ENCODE data around the gene SMYD3. TPM values are rescaled to one million over a fixed set of nuclear protein-coding genes. Genes with fewer than 3 reads are reported as not detected.

SMYD3 gene
- total and polyA plus RNA-seq, 2 of the 13 experiments (the other 11 are each of a cell fraction or from before 2014, with no cell fraction given), result 27.7 to 35.8 TPM

DNA sequence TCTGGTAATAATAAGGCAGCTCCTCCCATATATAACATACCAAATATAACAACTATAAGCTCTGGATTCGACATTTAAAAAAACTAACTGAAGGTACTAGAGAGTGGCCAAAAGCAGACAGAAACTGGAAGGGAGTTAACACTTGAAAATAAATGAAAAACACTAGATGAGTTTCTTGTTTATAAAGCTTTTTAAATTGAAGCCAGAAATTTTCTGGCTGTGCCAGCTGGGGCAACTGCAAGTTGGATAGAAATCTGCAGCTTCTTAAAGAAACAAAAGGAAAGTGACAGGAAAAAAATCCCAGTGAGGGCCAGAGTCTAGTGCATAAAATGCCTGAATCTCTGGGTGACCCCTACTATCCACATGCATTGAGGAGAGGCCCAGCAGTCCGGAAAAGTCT is 432.7 kb downstream of the SMYD3 start (continued):
- TF ChIP-seq, protein P1, sequence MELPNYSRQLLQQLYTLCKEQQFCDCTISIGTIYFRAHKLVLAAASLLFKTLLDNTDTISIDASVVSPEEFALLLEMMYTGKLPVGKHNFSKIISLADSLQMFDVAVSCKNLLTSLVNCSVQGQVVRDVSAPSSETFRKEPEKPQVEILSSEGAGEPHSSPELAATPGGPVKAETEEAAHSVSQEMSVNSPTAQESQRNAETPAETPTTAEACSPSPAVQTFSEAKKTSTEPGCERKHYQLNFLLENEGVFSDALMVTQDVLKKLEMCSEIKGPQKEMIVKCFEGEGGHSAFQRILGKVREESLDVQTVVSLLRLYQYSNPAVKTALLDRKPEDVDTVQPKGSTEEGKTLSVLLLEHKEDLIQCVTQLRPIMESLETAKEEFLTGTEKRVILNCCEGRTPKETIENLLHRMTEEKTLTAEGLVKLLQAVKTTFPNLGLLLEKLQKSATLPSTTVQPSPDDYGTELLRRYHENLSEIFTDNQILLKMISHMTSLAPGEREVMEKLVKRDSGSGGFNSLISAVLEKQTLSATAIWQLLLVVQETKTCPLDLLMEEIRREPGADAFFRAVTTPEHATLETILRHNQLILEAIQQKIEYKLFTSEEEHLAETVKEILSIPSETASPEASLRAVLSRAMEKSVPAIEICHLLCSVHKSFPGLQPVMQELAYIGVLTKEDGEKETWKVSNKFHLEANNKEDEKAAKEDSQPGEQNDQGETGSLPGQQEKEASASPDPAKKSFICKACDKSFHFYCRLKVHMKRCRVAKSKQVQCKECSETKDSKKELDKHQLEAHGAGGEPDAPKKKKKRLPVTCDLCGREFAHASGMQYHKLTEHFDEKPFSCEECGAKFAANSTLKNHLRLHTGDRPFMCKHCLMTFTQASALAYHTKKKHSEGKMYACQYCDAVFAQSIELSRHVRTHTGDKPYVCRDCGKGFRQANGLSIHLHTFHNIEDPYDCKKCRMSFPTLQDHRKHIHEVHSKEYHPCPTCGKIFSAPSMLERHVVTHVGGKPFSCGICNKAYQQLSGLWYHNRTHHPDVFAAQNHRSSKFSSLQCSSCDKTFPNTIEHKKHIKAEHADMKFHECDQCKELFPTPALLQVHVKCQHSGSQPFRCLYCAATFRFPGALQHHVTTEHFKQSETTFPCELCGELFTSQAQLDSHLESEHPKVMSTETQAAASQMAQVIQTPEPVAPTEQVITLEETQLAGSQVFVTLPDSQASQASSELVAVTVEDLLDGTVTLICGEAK (IDR thresholded peaks at IDR 0.05), result no peak
- TF ChIP-seq, protein P1 (CRISPR knock-in tag; IDR thresholded peaks at IDR 0.05), result no peak
- TF ChIP-seq ZSCAN29 (CRISPR knock-in tag; conservative IDR thresholded peaks at IDR 0.05) (no peak), XRCC5 (optimal IDR thresholded peaks at IDR 0.05; ENCODE audit: low read length) (no peak), SRSF9 (IDR thresholded peaks at IDR 0.05; ENCODE audit: borderline replicate concordance, insufficient read depth, low read depth, low read length, poor library complexity, severe bottlenecking) (no peak)
- TF ChIP-seq, protein P2, sequence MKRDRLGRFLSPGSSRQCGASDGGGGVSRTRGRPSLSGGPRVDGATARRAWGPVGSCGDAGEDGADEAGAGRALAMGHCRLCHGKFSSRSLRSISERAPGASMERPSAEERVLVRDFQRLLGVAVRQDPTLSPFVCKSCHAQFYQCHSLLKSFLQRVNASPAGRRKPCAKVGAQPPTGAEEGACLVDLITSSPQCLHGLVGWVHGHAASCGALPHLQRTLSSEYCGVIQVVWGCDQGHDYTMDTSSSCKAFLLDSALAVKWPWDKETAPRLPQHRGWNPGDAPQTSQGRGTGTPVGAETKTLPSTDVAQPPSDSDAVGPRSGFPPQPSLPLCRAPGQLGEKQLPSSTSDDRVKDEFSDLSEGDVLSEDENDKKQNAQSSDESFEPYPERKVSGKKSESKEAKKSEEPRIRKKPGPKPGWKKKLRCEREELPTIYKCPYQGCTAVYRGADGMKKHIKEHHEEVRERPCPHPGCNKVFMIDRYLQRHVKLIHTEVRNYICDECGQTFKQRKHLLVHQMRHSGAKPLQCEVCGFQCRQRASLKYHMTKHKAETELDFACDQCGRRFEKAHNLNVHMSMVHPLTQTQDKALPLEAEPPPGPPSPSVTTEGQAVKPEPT (CRISPR knock-in tag; IDR thresholded peaks at IDR 0.05; ENCODE audit: low read depth), result no peak
- TF ChIP-seq, protein P3, sequence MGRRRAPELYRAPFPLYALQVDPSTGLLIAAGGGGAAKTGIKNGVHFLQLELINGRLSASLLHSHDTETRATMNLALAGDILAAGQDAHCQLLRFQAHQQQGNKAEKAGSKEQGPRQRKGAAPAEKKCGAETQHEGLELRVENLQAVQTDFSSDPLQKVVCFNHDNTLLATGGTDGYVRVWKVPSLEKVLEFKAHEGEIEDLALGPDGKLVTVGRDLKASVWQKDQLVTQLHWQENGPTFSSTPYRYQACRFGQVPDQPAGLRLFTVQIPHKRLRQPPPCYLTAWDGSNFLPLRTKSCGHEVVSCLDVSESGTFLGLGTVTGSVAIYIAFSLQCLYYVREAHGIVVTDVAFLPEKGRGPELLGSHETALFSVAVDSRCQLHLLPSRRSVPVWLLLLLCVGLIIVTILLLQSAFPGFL (CRISPR knock-in tag; IDR thresholded peaks at IDR 0.05), result no peak
- TF ChIP-seq, protein P4, sequence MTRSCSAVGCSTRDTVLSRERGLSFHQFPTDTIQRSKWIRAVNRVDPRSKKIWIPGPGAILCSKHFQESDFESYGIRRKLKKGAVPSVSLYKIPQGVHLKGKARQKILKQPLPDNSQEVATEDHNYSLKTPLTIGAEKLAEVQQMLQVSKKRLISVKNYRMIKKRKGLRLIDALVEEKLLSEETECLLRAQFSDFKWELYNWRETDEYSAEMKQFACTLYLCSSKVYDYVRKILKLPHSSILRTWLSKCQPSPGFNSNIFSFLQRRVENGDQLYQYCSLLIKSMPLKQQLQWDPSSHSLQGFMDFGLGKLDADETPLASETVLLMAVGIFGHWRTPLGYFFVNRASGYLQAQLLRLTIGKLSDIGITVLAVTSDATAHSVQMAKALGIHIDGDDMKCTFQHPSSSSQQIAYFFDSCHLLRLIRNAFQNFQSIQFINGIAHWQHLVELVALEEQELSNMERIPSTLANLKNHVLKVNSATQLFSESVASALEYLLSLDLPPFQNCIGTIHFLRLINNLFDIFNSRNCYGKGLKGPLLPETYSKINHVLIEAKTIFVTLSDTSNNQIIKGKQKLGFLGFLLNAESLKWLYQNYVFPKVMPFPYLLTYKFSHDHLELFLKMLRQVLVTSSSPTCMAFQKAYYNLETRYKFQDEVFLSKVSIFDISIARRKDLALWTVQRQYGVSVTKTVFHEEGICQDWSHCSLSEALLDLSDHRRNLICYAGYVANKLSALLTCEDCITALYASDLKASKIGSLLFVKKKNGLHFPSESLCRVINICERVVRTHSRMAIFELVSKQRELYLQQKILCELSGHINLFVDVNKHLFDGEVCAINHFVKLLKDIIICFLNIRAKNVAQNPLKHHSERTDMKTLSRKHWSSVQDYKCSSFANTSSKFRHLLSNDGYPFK (CRISPR knock-in tag; IDR thresholded peaks at IDR 0.05; ENCODE audit: borderline replicate concordance), result no peak
- TF ChIP-seq, protein P5, sequence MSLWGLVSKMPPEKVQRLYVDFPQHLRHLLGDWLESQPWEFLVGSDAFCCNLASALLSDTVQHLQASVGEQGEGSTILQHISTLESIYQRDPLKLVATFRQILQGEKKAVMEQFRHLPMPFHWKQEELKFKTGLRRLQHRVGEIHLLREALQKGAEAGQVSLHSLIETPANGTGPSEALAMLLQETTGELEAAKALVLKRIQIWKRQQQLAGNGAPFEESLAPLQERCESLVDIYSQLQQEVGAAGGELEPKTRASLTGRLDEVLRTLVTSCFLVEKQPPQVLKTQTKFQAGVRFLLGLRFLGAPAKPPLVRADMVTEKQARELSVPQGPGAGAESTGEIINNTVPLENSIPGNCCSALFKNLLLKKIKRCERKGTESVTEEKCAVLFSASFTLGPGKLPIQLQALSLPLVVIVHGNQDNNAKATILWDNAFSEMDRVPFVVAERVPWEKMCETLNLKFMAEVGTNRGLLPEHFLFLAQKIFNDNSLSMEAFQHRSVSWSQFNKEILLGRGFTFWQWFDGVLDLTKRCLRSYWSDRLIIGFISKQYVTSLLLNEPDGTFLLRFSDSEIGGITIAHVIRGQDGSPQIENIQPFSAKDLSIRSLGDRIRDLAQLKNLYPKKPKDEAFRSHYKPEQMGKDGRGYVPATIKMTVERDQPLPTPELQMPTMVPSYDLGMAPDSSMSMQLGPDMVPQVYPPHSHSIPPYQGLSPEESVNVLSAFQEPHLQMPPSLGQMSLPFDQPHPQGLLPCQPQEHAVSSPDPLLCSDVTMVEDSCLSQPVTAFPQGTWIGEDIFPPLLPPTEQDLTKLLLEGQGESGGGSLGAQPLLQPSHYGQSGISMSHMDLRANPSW (CRISPR knock-in tag; IDR thresholded peaks at IDR 0.05; ENCODE audit: borderline replicate concordance), result no peak
